Spinal cord (tissue), 10 donors: ENCODE data around the gene FKRP. TPM values are rescaled to one million over a fixed set of nuclear protein-coding genes. Genes with fewer than 3 reads are reported as not detected.

Experiments used
- DNase-seq, 6 donors: peaks; one replicate each; pipeline versions ENCODE4 v3.0.0 to v3.0.0-alpha.2; 2013 to 2015; ENCODE audit warnings: low spot score in 6 of 6, low read depth in 4 of 6
- H3K27ac ChIP-seq: one replicate; pipeline ENCODE4 v1.5.1; 2013; ENCODE audit warnings: low read depth, low read length, control low read depth
- H3K27me3 ChIP-seq: one replicate; pipeline ENCODE4 v1.6.1; 2013; ENCODE audit warnings: low read length; ENCODE audit not compliant: control insufficient read depth, insufficient read depth
- H3K36me3 ChIP-seq: one replicate; pipeline ENCODE4 v1.6.1; 2013; ENCODE audit warnings: low read length; ENCODE audit not compliant: control insufficient read depth, insufficient read depth
- H3K4me1 ChIP-seq: one replicate; pipeline ENCODE4 v1.6.1; 2013; ENCODE audit warnings: low read length; ENCODE audit not compliant: control insufficient read depth, insufficient read depth
- H3K4me3 ChIP-seq: one replicate; pipeline ENCODE4 v1.5.1; 2013; ENCODE audit warnings: low read depth, low read length, control low read depth
- H3K9me3 ChIP-seq: one replicate; pipeline ENCODE4 v1.6.1; 2013; ENCODE audit warnings: low read length; ENCODE audit not compliant: control insufficient read depth, insufficient read depth
- WGBS: methylation state at CpG from one replicate; pipeline ENCODE4 v1.1.5; 2013; ENCODE audit warnings: missing lambda C conversion rate; ENCODE audit not compliant: insufficient coverage; 5-methylcytosine and 5-hydroxymethylcytosine counted together
- polyA plus RNA-seq, 2 donors: library from polyadenylated mRNA; unstranded; fragments of 120-200 nt; gene quantifications; one replicate each; pipeline ENCODE4 v1.2.1, GENCODE V29; 2013; ENCODE audit not compliant: insufficient read length in 2 of 2
- total RNA-seq, 2 donors: library from RNA; depleted of rRNA in 1 of 2; stranded (reverse); fragments of 120-200 nt in 1 of 2; fragments of >200 nt in 1 of 2; gene quantifications; one replicate each; pipeline versions ENCODE4 v1.2.3 to v1.2.4, GENCODE V29; 2013 to 2014
- donor health status: healthy.

Gene FKRP
- total and polyA plus RNA-seq, 4 donors, result 11.4 to 36.7 (median 20.6) TPM

DNA sequence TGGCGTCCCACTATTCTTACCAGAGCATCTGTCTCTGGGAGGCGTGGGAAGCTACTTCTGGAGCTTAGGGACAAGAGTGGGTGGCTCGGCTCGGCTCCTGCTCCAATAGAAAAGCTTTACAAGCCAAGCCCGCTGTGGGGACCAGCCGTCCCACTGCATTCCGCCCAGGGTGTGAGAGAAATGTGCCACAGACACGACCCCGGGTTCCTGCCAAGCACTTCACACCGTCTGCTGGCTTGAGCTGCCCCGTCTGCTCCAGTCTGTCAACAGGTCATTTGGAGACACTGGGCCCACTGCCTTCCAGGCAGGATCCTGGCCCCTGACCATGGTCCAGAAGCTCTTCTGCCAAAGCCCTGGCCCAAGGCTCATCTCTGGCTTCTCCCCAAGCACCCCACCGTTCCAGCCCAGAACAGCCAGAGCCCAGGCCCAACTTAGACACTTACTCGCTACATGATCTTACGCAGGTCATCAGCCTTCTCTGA is 6.5 kb upstream of the FKRP start:
- no peak overlapping the region for H3K4me3 ChIP-seq
- H3K27ac ChIP-seq, result no peak overlapping the region
- WGBS, result 57% methylated on average over 12 of the region's 14 CpGs
- H3K36me3 ChIP-seq, result peaks cover 59% of the 10 kb centered on the region
- H3K9me3 ChIP-seq, result no peaks in the 10 kb centered on the region
- no peaks in the 10 kb centered on the region for H3K27me3 ChIP-seq
- DNase-seq, result peak in 1 of 6 donors; percentile 60
- H3K4me1 ChIP-seq, result peaks cover 34% of the 10 kb centered on the region

DNA sequence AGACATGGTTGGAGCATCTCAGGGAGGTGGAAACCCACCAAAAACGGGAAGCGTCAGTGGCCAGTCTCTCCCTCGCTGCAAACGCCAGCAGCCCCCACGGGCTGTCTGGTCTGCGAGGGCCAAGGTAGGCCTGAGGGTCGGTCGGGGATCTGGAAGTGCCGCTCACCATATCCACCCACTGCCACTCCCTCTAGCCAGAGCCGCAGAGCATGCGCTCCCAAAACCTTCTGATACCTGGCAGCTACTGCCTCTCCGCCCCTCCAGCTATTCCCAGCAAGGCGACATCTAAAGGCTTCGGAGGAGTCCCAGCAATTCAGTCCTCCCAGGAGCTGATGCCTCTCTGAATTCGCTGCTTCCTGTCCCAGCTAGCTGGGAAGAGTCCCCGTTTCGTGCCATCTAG is 4.4 kb upstream of the FKRP start:
- no peak overlapping the region for H3K4me3 ChIP-seq
- H3K9me3 ChIP-seq, result no peaks in the 10 kb centered on the region
- 83% methylated on average over 17 of the region's 17 CpGs for WGBS
- no peak for DNase-seq
- no peak overlapping the region for H3K27ac ChIP-seq
- peaks cover 43% of the 10 kb centered on the region for H3K4me1 ChIP-seq
- peaks cover 45% of the 10 kb centered on the region for H3K36me3 ChIP-seq
- no peaks in the 10 kb centered on the region for H3K27me3 ChIP-seq

DNA sequence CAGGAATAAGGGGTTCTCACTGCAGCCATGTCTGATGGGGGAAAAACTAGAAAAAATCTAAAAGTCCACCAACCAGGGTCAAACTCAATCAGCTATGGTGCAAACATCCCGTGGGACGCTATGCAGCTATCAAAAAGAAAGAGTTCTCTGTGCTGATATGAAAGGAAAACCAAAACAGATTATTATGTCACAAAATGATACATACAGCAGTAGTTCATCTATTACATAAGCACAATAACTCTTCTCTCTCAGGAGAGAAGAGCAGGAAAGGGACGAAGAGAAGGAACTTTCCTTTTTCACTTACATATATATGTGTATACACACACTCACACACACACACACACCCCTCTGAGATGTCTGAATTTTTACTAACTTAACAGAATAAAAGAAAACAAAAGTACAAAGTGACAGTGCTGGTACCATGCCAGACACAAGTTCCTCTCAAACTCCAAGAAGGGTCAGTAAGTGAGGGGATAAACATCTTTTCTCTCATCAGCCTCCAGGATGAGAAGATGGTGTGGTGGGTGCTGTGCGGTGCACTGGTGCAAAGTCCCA is 2.9 kb upstream of the FKRP start:
- peaks cover 55% of the 10 kb centered on the region for H3K4me1 ChIP-seq
- no peaks in the 10 kb centered on the region for H3K9me3 ChIP-seq
- WGBS, result 67% methylated on average over 1 of the region's 4 CpGs
- no peak overlapping the region for H3K4me3 ChIP-seq
- peak overlapping the region; percentile 30 for H3K27ac ChIP-seq
- H3K27me3 ChIP-seq, result no peaks in the 10 kb centered on the region
- no peak for DNase-seq
- H3K36me3 ChIP-seq, result peaks cover 30% of the 10 kb centered on the region

DNA sequence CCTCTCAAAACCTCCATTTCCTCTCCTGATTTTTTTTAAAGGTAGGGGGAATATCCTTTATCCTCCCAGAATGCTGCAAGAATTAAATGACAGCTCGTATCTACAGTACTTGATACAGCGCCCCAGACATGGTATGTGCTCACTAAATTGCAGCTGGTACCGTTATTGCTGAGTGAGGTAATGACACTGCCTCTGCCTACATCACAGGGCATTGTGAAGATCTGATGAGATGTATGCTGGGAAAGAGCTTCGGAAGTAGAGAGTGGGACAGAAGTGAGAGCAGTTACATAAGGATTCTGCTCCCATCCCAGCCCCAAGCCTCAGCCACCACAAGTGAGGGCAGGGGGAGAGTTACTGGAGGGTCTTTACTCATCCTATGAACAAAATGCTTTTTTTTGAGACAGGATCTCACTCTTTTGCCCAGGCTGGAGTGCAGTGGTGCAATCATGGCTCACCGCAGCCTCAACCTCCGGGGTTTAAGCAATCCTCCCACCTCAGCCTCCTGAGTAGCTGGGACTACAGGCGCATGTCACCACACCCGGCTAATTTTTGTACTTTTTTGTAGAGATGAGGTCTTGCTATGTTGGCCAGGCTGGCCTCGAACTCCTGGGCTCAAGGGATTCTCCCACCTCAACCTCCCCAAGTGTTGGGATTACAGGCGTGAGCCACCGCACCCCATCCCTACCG is 1.7 kb upstream of the FKRP start:
- WGBS, result 96% methylated on average over 4 of the region's 12 CpGs
- no peak for DNase-seq
- Histone ChIP-seq H3K27ac (no peak overlapping the region), H3K36me3 (peaks cover 27% of the 10 kb centered on the region), H3K27me3 (no peaks in the 10 kb centered on the region), H3K4me3 (no peak overlapping the region), H3K4me1 (peaks cover 48% of the 10 kb centered on the region), H3K9me3 (no peaks in the 10 kb centered on the region)

DNA sequence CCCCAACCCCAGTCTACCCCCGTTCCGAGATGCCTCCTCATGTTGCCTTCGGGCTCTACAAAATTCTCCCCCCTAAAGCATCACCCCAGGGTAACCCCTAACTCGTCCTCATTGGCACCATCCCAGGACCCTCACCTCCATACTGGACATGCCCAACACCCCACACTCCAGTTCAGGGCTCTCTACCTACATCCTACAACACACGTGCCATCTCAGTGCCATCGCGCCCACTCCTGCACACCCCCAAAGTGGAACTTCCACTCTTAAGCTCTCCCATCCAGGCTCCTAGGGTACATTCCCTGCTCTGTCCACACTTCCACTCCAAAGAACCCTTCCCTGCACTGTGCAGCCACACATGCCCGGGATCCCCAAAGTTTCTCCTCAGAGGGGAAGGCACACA is 827 bp upstream of the FKRP start:
- H3K4me1 ChIP-seq, result peaks cover 40% of the 10 kb centered on the region
- 27% methylated on average over 8 of the region's 8 CpGs for WGBS
- H3K36me3 ChIP-seq, result peaks cover 29% of the 10 kb centered on the region
- peak overlapping the region; percentile 79 for H3K4me3 ChIP-seq
- H3K27me3 ChIP-seq, result no peaks in the 10 kb centered on the region
- no peak overlapping the region for H3K27ac ChIP-seq
- no peaks in the 10 kb centered on the region for H3K9me3 ChIP-seq
- DNase-seq, result no peak

DNA sequence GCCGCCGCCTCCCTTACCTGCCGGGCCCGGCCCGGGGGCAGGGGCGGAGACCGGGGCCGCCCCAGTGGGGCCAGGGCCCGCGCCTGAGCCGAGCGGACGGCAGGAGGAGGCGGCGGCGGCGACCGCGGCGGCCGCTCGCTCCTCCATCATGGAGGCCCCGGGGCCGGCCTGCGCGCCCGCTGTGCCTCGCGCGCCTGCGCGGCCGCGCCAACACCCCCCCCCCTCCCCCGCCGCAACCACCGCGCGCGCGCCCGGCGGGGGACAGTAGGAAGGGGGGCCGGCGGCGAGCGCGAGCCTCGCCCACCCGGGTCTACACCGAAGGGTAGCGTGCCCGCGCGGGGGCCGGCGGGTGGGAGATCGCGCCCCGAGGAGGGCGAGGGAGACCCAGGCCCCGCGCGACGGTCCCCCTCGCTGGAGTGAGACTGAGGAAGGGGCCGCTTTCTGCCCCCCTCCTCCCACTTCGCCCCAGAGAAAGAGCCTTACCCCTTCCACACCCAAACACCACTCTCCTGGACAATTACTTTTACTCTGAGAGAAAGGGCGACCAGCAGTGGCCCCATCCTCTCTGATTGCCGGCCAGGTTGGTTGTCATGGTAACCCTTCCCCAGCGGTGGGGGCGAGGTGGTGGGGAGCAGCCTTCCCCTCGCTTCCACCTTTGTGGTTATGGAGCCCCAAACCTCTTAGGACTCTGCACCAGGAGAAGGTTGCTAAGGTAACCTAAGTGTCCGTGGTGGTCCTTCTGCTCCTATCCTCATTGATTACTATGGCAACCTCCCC is 612 bp downstream of the FKRP start, which contains the start of gene STRN4:
TSS of gene STRN4 (minus strand) at position 170 of the 777 bp plus-strand sequence. CDS start at position 150, 20 bp downstream.
- Histone ChIP-seq H3K4me1 (peaks cover 33% of the 10 kb centered on the region), H3K27ac (peak within 1 kb of the TSS; percentile 61)
- under 1% methylated on average over 31 of the region's 74 CpGs for WGBS

DNA sequence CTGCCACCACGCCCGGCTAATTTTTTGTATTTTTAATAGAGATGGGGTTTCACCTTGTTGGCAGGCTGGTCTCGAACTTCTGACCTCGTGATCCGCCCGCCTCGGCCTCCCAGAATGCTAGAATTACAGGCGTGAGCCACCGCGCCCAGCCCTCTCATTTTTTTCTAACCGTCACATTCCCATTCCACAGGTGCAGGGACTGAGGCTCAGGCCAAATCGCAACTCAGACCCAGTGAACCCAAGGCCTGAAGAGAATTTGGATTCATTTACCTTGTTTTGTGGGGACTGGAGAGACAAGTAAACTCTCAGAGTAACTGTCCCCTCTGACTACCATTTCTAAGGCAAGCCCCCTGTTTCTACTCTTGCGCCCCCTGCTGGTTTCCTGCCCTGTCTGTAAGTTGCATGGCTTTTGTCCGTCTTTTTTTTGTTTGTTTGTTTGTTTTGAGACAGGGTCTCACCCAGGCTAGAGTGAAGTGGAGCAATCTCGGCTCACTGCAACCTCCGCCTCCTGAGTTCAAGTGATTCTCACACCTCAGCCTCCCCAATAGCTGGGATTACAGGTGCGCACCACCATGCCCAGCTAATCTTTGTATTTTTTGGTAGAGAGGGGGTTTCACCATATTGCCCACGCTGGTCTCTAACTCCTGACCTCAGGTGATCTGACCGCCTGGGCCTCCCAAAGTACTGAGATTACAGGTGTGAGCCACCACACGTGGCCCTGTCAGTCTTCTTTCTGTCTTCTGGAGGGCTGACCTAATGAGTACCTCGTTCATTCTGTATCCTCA is 2.7 kb downstream of the FKRP start:
- Histone ChIP-seq H3K4me3 (no peak overlapping the region), H3K27ac (no peak overlapping the region), H3K9me3 (no peaks in the 10 kb centered on the region), H3K27me3 (no peaks in the 10 kb centered on the region), H3K4me1 (peaks cover 26% of the 10 kb centered on the region), H3K36me3 (peaks cover 35% of the 10 kb centered on the region)
- WGBS, result 98% methylated on average over 10 of the region's 21 CpGs
- DNase-seq, result peak in 2 of 6 donors; percentile 63 to 75

More for the DNA sequence above, 612 bp downstream of the FKRP start, which contains the start of gene STRN4:
- Histone ChIP-seq H3K27me3 (no peaks in the 10 kb centered on the region), H3K36me3 (peaks cover 31% of the 10 kb centered on the region), H3K9me3 (no peaks in the 10 kb centered on the region), H3K4me3 (peak within 1 kb of the TSS; percentile 79)
- peak in 5 of 6 donors; percentile 36 to 94 (median 73) for DNase-seq

DNA sequence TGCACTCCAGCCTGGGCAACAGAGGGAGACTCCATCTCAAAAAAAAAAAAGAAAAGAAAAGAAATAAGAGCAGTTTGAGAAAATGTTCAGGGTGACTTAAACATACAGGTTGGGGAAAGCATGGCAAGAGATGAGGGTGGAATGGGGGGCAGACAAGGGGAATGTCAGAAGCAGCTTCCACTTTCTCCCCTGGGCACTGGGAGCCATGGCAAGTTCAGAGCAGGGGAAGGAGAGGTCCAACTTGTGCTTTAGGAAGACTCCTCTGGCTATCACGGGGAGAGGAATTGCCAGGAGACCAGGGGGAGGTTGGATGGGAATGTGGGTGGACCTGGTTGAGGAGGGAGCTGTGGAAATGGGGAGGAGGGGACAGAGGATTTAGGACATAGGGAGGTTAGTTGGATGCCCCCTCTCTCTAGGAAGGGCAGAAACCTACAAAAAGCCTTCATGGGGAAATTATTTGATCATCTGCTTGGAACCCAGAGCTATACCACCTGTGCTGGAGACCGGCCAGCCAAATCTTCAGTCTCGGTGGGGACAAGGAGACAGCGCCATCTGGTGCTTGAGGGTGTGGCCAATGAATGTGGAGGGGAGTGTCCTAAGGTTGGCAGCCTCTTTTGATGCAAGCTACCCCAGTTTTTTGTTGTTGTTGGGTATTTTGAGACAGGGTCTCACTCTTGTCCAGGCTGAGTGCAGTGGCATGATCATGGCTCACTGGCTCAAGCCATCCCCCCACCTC is 7.7 kb downstream of the FKRP start:
- H3K9me3 ChIP-seq, result no peaks in the 10 kb centered on the region
- peak in 2 of 6 donors; percentile 63 to 80 for DNase-seq
- no peak overlapping the region for H3K27ac ChIP-seq
- peaks cover 17% of the 10 kb centered on the region for H3K4me1 ChIP-seq
- H3K36me3 ChIP-seq, result peaks cover 67% of the 10 kb centered on the region
- no peak overlapping the region for H3K4me3 ChIP-seq
- H3K27me3 ChIP-seq, result no peaks in the 10 kb centered on the region
- WGBS, result 24% methylated on average over 3 of the region's 4 CpGs
